DOHH2 (cell line): ENCODE results near the gene PMVK.

Experiments
- H3F3A ChIP-seq: fragments of 200-600 bp; sonication (generic), shearing (Covaris generic); 2 replicates; pipeline ENCODE4 v1.6.0; 2016; ENCODE audit warnings: antibody characterized with exemption, mild to moderate bottlenecking; ENCODE audit not compliant: control insufficient read depth, insufficient read depth
- H3K27ac ChIP-seq: fragments of 200-600 bp; sonication (generic); 2 replicates; pipeline ENCODE4 v1.5.1; 2014; ENCODE audit warnings: low read depth, mild to moderate bottlenecking, low read length, moderate library complexity
- H3K27me3 ChIP-seq: fragments of 200-600 bp; sonication (generic); 2 replicates; pipeline ENCODE4 v1.6.1; 2014; ENCODE audit warnings: mild to moderate bottlenecking, low read length, mixed read lengths; ENCODE audit not compliant: control insufficient read depth
- H3K36me3 ChIP-seq: fragments of 200-600 bp; sonication (generic); 2 replicates; pipeline ENCODE4 v1.6.1; 2014; ENCODE audit warnings: mild to moderate bottlenecking, low read length, moderate library complexity, mixed read lengths; ENCODE audit not compliant: control insufficient read depth
- H3K4me1 ChIP-seq: fragments of 200-600 bp; sonication (generic); 2 replicates; pipeline ENCODE4 v1.6.1; 2014; ENCODE audit warnings: mild to moderate bottlenecking, low read length, mixed read lengths; ENCODE audit not compliant: control insufficient read depth
- H3K4me2 ChIP-seq: fragments of 200-600 bp; sonication (generic); 2 replicates; pipeline ENCODE4 v1.6.0; 2014; ENCODE audit warnings: mild to moderate bottlenecking, low read length, moderate library complexity
- H3K4me3 ChIP-seq: fragments of 200-600 bp; sonication (generic); 2 replicates; pipeline ENCODE4 v1.5.1; 2014; ENCODE audit warnings: mild to moderate bottlenecking, low read length, mixed read lengths
- H3K79me2 ChIP-seq: fragments of 200-600 bp; sonication (generic); 2 replicates; pipeline ENCODE4 v1.6.1; 2014; ENCODE audit warnings: mild to moderate bottlenecking, low read length, mixed read lengths; ENCODE audit not compliant: control insufficient read depth
- H3K9me2 ChIP-seq: fragments of 200-600 bp; sonication (generic); replicated peaks from 2 replicates; pipeline ENCODE4 v1.6.1; 2014; ENCODE audit warnings: mild to moderate bottlenecking, low read length, mixed read lengths; ENCODE audit not compliant: control insufficient read depth
- H3K9me3 ChIP-seq: fragments of 200-600 bp; sonication (generic); 2 replicates; pipeline ENCODE4 v1.6.1; 2014; ENCODE audit warnings: antibody characterized with exemption, low read length, mixed read lengths; ENCODE audit not compliant: control insufficient read depth, insufficient read depth
- H4K20me1 ChIP-seq: fragments of 200-600 bp; sonication (generic); 2 replicates; pipeline ENCODE4 v1.6.0; 2014; ENCODE audit warnings: low read depth, mild to moderate bottlenecking, antibody characterized with exemption, low read length, moderate library complexity; ENCODE audit not compliant: control insufficient read depth, insufficient read depth
- EZH2phosphoT487 ChIP-seq: fragments of 200-600 bp; sonication (generic); IDR thresholded peaks from 2 replicates; pipeline ENCODE4 v1.6.1; 2017; ENCODE audit warnings: borderline replicate concordance, mild to moderate bottlenecking, antibody characterized with exemption, low read length, moderate library complexity, mixed read lengths
- TF ChIP-seq, protein P1 (sequence below): fragments of 200-600 bp; sonication (generic); IDR thresholded peaks from one replicate; pipeline ENCODE4 v1.5.1; 2014; ENCODE audit warnings: antibody characterized with exemption, mild to moderate bottlenecking, low read depth, low read length; ENCODE audit not compliant: poor library complexity, severe bottlenecking

PMVK gene

DNA sequence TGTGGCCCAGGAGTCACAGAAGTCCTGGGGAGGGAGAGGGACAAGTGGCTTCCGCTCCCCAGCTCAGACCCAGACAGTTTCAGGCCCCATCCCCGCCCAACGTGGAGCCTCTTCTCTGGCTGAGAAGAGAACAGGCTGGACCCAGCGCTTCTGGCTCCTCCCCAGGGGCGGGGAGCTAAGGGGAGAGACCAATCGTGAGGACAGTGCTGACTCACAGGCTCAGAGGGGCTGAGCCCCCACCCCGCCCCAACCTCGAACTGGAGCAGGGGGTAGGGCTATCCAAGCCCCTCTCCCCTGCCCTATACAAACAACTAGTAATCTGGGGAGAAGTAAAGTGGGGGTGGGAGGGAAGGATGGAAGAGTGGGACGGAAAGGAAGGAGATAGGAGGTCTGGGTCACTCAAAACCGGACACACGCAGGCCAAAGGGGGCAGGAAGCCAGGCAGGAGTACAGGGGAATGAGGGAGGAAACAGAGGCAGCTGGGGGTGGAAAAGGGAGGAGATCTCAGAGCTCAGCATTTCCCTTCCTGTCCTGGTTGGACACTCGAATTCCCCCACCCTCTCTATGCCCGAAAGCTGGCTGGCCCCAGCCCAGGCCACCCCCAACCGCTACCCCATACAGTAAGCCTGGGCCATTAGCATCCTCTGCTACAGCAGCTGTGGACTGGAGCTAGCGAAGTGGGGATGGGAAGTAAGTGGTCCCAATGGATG lies 34.3 kb upstream of the PMVK start, which contains the start of gene SHC1:
TSS of gene SHC1 (minus strand) at position 117 of the 710 bp plus-strand sequence. CDS start 221 bp downstream, outside the sequence.
- Histone ChIP-seq H3K27me3 (no peaks in the 10 kb centered on the region), H3K4me1 (peaks cover 30% of the 10 kb centered on the region), H3F3A (peaks cover 4% of the 10 kb centered on the region; the same call in 1 of the 2 replicates), H3K9me2 (no peaks in the 10 kb centered on the region), H3K27ac (no peak within 1 kb of the TSS), H3K36me3 (peaks cover 62% of the 10 kb centered on the region), H3K4me2 (peak within 1 kb of the TSS; percentile 48), H3K4me3 (peak within 1 kb of the TSS; percentile 31), H4K20me1 (peaks cover 8% of the 10 kb centered on the region; the same call in 1 of the 2 replicates), H3K9me3 (no peaks in the 10 kb centered on the region), H3K79me2 (peaks cover 61% of the 10 kb centered on the region)
- TF ChIP-seq EZH2phosphoT487 = no peak
- TF ChIP-seq, protein P1, sequence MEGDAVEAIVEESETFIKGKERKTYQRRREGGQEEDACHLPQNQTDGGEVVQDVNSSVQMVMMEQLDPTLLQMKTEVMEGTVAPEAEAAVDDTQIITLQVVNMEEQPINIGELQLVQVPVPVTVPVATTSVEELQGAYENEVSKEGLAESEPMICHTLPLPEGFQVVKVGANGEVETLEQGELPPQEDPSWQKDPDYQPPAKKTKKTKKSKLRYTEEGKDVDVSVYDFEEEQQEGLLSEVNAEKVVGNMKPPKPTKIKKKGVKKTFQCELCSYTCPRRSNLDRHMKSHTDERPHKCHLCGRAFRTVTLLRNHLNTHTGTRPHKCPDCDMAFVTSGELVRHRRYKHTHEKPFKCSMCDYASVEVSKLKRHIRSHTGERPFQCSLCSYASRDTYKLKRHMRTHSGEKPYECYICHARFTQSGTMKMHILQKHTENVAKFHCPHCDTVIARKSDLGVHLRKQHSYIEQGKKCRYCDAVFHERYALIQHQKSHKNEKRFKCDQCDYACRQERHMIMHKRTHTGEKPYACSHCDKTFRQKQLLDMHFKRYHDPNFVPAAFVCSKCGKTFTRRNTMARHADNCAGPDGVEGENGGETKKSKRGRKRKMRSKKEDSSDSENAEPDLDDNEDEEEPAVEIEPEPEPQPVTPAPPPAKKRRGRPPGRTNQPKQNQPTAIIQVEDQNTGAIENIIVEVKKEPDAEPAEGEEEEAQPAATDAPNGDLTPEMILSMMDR = no peak

DNA sequence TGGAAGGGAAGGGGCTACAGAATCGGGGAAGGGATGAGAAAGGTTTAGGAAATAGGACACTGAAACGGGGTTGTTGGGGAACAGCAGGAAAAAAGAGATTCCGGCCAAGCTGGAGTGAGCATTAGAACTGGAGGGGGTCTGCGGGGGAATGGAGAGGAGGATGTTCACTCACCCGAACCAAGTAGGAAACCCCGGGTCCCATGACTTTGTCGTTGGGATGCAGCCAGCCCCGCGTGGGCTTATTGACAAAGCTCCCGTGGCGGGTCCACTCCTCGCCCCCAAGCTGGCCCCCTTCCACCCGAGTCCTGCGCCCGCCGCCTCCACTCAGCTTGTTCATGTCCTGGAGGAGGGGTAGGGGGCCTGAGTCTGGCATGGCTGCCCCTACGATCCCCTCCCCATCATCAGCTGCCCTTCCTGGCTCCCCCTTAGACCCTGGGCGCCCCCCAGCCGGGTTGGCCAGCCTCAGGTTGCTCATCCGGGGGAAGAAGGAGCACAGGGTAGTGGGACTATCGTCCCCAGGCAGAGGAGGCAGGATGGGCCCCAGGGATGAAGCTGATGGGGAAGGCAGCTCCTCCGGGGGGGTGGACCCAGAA lies 33.4 kb upstream of the PMVK start:
- Histone ChIP-seq H3K27me3 (no peaks in the 10 kb centered on the region), H3K9me3 (no peaks in the 10 kb centered on the region), H3K4me1 (peaks cover 30% of the 10 kb centered on the region), H3K36me3 (peaks cover 61% of the 10 kb centered on the region), H3F3A (peaks cover under 1% of the 10 kb centered on the region; the same call in 1 of the 2 replicates), H3K79me2 (peaks cover 52% of the 10 kb centered on the region), H3K4me3 (no peak overlapping the region), H3K27ac (no peak overlapping the region), H4K20me1 (peaks cover 8% of the 10 kb centered on the region; the same call in 1 of the 2 replicates), H3K9me2 (no peaks in the 10 kb centered on the region), H3K4me2 (peak overlapping the region; percentile 48)
- no peak for TF ChIP-seq EZH2phosphoT487
- TF ChIP-seq, protein P1 = no peak

DNA sequence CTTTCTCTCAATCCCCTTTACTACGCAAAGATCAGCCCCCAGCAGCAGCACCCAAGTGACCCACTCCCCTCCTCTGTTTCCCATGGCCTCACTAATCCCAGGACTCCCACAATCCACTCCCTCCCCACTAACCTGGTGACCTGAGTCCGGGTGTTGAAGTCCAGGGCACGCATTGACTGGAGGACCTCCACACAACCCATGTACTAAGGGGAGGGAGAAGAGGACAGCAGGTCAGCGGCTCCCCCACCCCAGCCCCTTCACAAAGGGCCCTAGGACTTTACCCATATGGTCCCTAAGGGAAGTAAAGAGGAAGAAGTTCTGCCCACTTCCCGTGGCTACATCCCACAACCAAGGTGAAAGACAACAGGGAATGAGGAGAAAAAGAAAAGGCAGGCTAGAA lies 32.7 kb upstream of the PMVK start:
- no peaks in the 10 kb centered on the region for H3K27me3 ChIP-seq
- H4K20me1 ChIP-seq = peaks cover 8% of the 10 kb centered on the region; the same call in 1 of the 2 replicates
- H3K27ac ChIP-seq = no peak overlapping the region
- peaks cover 65% of the 10 kb centered on the region for H3K36me3 ChIP-seq
- no peak overlapping the region for H3K4me3 ChIP-seq
- H3F3A ChIP-seq = 0 out of 2 replicates have a peak, but pooled peaks cover 2% of the 10 kb centered on the region
- TF ChIP-seq, protein P1 = no peak
- TF ChIP-seq EZH2phosphoT487 = no peak
- peaks cover 30% of the 10 kb centered on the region for H3K4me1 ChIP-seq
- peaks cover 50% of the 10 kb centered on the region for H3K79me2 ChIP-seq
- H3K4me2 ChIP-seq = no peak overlapping the region
- H3K9me2 ChIP-seq = no peaks in the 10 kb centered on the region
- no peaks in the 10 kb centered on the region for H3K9me3 ChIP-seq
